Spleen (tissue), 11 donors: Measurements from ENCODE around the gene EPHB1. TPM values are rescaled to one million over a fixed set of nuclear protein-coding genes. Genes with fewer than 3 reads are reported as not detected.

Experiments
- DNase-seq: peaks from one replicate; pipeline ENCODE4 v3.0.0-alpha.2; 2020
- H3K27ac ChIP-seq, 8 donors: fragments of 200-600 bp; sonication (generic) in 7 of 8; 1 replicate in 4 of 8; 2 replicates in 4 of 8; pipeline versions ENCODE4 v1.5.0 to v1.8.0; 2016 to 2021; ENCODE audit warnings: inconsistent platforms in 4 of 8, mild to moderate bottlenecking in 4 of 8, moderate library complexity in 1 of 8
- H3K27me3 ChIP-seq, 7 donors: fragments of 200-600 bp; sonication (generic) in 6 of 7; replicated peaks in 1 of 7; 1 replicate in 4 of 7; 2 replicates in 3 of 7; pipeline versions ENCODE4 v1.5.0 to v1.8.0; 2016 to 2021; ENCODE audit warnings: inconsistent platforms in 3 of 7, mild to moderate bottlenecking in 1 of 7
- H3K36me3 ChIP-seq, 6 donors: fragments of 200-600 bp; sonication (generic) in 5 of 6; 1 replicate in 4 of 6; 2 replicates in 2 of 6; pipeline versions ENCODE4 v1.5.0 to v1.8.0; 2016 to 2021; ENCODE audit warnings: inconsistent platforms in 2 of 6
- H3K4me1 ChIP-seq, 6 donors: fragments of 200-600 bp; sonication (generic) in 5 of 6; 1 replicate in 3 of 6; 2 replicates in 3 of 6; pipeline versions ENCODE4 v1.5.0 to v1.8.0; 2016 to 2021; ENCODE audit warnings: inconsistent platforms in 3 of 6
- H3K4me3 ChIP-seq, 8 donors: fragments of 200-600 bp; sonication (generic) in 7 of 8; 1 replicate in 4 of 8; 2 replicates in 4 of 8; pipeline versions ENCODE4 v1.5.0 to v1.8.0; 2016 to 2021; ENCODE audit warnings: inconsistent platforms in 4 of 8, mild to moderate bottlenecking in 4 of 8, moderate library complexity in 2 of 8
- H3K9me3 ChIP-seq, 8 donors: fragments of 200-600 bp; sonication (generic) in 7 of 8; 1 replicate in 4 of 8; 2 replicates in 4 of 8; pipeline versions ENCODE4 v1.5.0 to v1.8.0; 2016 to 2021; ENCODE audit warnings: inconsistent platforms in 4 of 8
- POLR2A ChIP-seq, 3 donors: fragments of 450-650 bp; IDR thresholded peaks; one replicate each; pipeline ENCODE4 v1.5.1; 2017; ENCODE audit warnings: antibody characterized with exemption in 3 of 3, mild to moderate bottlenecking in 1 of 3
- POLR2AphosphoS5 ChIP-seq, 3 donors: sonication (generic); formaldehyde crosslinking; IDR thresholded peaks; one replicate each; pipeline ENCODE4 v1.5.1; 2017; ENCODE audit warnings: antibody characterized with exemption in 3 of 3
- WGBS, 5 donors: extraction: QIAGEN DNeasy Blood & Tissue Kit in 3 of 5; methylation state at CpG; one replicate each; pipeline versions ENCODE4 v1.1.5 to v1.1.7; 2013 to 2018; 5-methylcytosine and 5-hydroxymethylcytosine counted together
- intact Hi-C: fragments of 100-400 bp; cut with DNase I; formaldehyde crosslinking; loops from one replicate; pipeline ENCODE4 v1.15.0; 2023; ENCODE audit warnings: low total_unique reads
- polyA plus RNA-seq, 3 donors: library from polyadenylated mRNA; stranded (reverse); fragments of 200-250 nt; gene quantifications; one replicate each; pipeline ENCODE4 v1.2.1, GENCODE V29; 2013
- total RNA-seq, 7 donors: library from RNA; depleted of rRNA in 3 of 7; stranded (reverse); fragments of >200 nt in 3 of 7; fragmentation: NEBNext Ultra II Directional in 4 of 7; extraction: Animal tissue kit (Norgen Biotek cat#: 25700) in 4 of 7; gene quantifications; one replicate each; pipeline versions ENCODE4 v1.1.0 to v1.2.1, GENCODE V29; 2016 to 2021
- TF ChIP-seq, protein P1 (sequence below), 11 experiments: fragments of 200-600 bp in 7 of 11; fragments of 450-650 bp in 4 of 11; sonication (generic) in 4 of 11; IDR thresholded peaks in 8 of 11; conservative IDR thresholded peaks in 3 of 11; 1 replicate in 7 of 11; 2 replicates in 4 of 11; pipeline versions ENCODE4 v1.4.0 to v1.8.0; 2016 to 2021; ENCODE audit warnings: antibody characterized with exemption in 11 of 11, inconsistent platforms in 4 of 11, mild to moderate bottlenecking in 1 of 11
- donor health status: healthy with polysubstance abuse.
- donor health status: DM: no; HTN: no; CAD: no; lungs with moderate emphysema.
- donor health status: DM: no; HTN: no; CAD: no.
- donor health status: Bipolar disorder and iron deficiency.
- donor health status: healthy.
- donor health status: DM: no; HTN: no; CAD: no.
- donor health status: DM: yes; HTN: yes; CAD: no.

Gene EPHB1
- total and polyA plus RNA-seq, 10 donors = 0.20 to 14.0 (median 3.0) TPM

DNA sequence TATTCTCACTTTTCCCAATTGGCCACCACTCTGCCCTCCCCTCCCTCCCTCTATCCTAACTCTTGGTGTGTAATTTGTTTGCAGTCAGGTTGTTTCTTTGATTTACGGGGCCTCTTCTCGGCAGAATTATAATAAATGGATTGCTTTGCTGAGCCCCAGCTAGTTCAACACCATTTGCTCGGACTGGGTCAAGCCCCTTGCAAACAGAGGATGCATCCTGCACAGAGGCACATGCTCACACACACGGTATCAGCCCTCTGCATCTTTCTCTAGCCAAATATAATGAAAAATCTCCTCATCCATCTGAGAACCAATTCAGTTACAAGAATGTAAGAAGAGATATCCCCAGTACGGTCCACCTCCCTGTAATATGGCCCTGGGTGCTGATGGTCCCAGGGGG is 97.7 kb downstream of the EPHB1 start:
- Histone ChIP-seq H3K4me3 (no peak overlapping the region), H3K4me1 (peaks cover 0 to 8% (median 0%) of the 10 kb centered on the region in 6 donors), H3K9me3 (peaks cover 0 to 24% (median 12%) of the 10 kb centered on the region in 8 donors), H3K36me3 (no peaks in the 10 kb centered on the region), H3K27ac (no peak overlapping the region), H3K27me3 (no peaks in the 10 kb centered on the region)
- no peak for DNase-seq
- intact Hi-C loops = no loop called here
- WGBS, 5 donors = 71 to 88% (median 82%) methylated on average over 5 of the region's 5 CpGs
- TF ChIP-seq, protein P1, sequence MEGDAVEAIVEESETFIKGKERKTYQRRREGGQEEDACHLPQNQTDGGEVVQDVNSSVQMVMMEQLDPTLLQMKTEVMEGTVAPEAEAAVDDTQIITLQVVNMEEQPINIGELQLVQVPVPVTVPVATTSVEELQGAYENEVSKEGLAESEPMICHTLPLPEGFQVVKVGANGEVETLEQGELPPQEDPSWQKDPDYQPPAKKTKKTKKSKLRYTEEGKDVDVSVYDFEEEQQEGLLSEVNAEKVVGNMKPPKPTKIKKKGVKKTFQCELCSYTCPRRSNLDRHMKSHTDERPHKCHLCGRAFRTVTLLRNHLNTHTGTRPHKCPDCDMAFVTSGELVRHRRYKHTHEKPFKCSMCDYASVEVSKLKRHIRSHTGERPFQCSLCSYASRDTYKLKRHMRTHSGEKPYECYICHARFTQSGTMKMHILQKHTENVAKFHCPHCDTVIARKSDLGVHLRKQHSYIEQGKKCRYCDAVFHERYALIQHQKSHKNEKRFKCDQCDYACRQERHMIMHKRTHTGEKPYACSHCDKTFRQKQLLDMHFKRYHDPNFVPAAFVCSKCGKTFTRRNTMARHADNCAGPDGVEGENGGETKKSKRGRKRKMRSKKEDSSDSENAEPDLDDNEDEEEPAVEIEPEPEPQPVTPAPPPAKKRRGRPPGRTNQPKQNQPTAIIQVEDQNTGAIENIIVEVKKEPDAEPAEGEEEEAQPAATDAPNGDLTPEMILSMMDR (IDR thresholded peaks at IDR 0.05 in 8 of 11, conservative IDR thresholded peaks at IDR 0.05 in 3 of 11) = no peak
- TF ChIP-seq POLR2AphosphoS5 (IDR thresholded peaks at IDR 0.05) (no peak), POLR2A (IDR thresholded peaks at IDR 0.05) (no peak)

DNA sequence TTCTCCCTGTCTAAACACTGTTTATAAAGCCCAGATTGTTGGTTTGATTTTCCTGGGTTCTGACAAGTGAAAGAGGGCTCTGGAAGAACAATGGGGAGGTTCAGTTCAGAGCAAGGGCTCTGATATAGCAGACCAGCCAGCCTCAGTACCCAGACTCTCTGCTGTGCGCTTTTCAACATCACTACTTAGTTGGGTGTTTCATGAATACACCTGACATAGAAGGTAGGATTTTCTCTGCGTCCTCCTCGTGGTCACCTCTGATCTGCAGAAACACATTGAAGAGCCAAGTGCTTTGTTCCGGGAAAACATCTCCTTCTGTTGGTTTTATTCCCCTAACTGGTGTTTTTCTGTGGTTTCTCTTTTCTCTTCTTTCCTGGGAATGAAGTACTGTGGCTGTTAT is 99.5 kb downstream of the EPHB1 start:
- Histone ChIP-seq H3K36me3 (no peaks in the 10 kb centered on the region), H3K27ac (no peak overlapping the region), H3K4me1 (peaks cover 0 to 8% (median 0%) of the 10 kb centered on the region in 6 donors), H3K27me3 (no peaks in the 10 kb centered on the region), H3K4me3 (no peak overlapping the region), H3K9me3 (peaks cover 0 to 24% (median 12%) of the 10 kb centered on the region in 8 donors)
- DNase-seq = no peak
- TF ChIP-seq POLR2A (IDR thresholded peaks at IDR 0.05) (no peak), POLR2AphosphoS5 (IDR thresholded peaks at IDR 0.05) (no peak)
- TF ChIP-seq, protein P1 (IDR thresholded peaks at IDR 0.05 in 8 of 11, conservative IDR thresholded peaks at IDR 0.05 in 3 of 11) = no peak
- 79 to 88% (median 86%) methylated on average over 4 of the region's 4 CpGs for WGBS, 5 donors
- intact Hi-C loops = no loop called here

DNA sequence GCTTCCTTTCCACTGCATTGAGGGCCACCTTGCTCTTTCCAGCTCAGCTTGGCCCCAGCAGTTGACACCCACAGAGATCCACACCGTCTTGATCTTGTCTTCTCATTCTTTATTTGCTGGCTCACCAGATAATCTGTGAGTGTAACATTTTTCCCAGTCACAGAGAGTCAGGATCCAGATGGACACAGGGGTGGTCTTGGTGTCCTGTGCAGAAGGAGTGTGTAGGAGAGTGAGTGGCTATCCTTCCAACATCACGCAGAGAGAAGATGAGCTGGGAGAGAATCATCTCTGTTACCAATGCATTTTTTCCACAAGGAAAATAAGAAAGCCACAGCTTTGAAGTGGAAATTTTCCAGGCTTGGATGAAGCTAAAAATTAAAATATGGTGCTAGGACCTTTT is 100.1 kb downstream of the EPHB1 start:
- intact Hi-C loops = no loop called here
- no peak for DNase-seq
- Histone ChIP-seq H3K27ac (no peak overlapping the region), H3K4me3 (no peak overlapping the region), H3K36me3 (no peaks in the 10 kb centered on the region), H3K27me3 (no peaks in the 10 kb centered on the region), H3K4me1 (peaks cover 0 to 8% (median 0%) of the 10 kb centered on the region in 6 donors), H3K9me3 (peaks cover 0 to 24% (median 12%) of the 10 kb centered on the region in 8 donors)
- TF ChIP-seq POLR2AphosphoS5 (IDR thresholded peaks at IDR 0.05) (no peak), POLR2A (IDR thresholded peaks at IDR 0.05) (no peak)
- TF ChIP-seq, protein P1 (IDR thresholded peaks at IDR 0.05 in 8 of 11, conservative IDR thresholded peaks at IDR 0.05 in 3 of 11) = no peak
- 77 to 92% (median 85%) methylated on average over 2 of the region's 2 CpGs for WGBS, 5 donors

DNA sequence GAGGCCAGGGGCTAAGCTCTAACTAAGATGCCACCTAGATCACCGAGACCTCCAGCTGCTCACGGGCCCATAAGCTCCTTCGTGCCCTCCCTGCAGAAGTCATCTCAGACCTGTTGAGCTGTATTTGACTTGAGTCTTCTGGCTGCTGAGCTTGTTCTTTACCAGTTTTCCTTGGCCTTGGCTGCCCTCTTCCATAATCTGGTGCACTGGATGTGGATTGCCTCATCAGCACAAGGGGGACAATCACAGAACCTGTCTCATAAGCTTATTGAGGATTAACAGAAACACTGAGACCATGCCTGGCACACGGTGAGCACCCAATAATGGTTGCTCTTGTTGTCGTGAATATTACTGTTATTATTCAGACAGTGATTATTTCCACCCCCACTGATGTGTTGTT is 101.1 kb downstream of the EPHB1 start:
- intact Hi-C loops = no loop called here
- TF ChIP-seq POLR2AphosphoS5 (IDR thresholded peaks at IDR 0.05) (no peak), POLR2A (IDR thresholded peaks at IDR 0.05) (no peak)
- TF ChIP-seq, protein P1 (IDR thresholded peaks at IDR 0.05 in 8 of 11, conservative IDR thresholded peaks at IDR 0.05 in 3 of 11) = no peak
- DNase-seq = peak; percentile 5
- H3K9me3 ChIP-seq = peaks cover 0 to 15% (median 8%) of the 10 kb centered on the region in 8 donors
- no peaks in the 10 kb centered on the region for H3K36me3 ChIP-seq
- H3K27ac ChIP-seq = no peak overlapping the region
- H3K27me3 ChIP-seq = no peaks in the 10 kb centered on the region
- no peak overlapping the region for H3K4me3 ChIP-seq
- WGBS, 5 donors = 87 to 96% (median 91%) methylated on average over 5 of the region's 5 CpGs
- H3K4me1 ChIP-seq = peaks cover 0 to 8% (median 0%) of the 10 kb centered on the region in 6 donors
